ENCODE results near the gene CPXM2. TPM values are rescaled to one million over a fixed set of nuclear protein-coding genes. Genes with fewer than 3 reads are reported as not detected.

The CPXM2 gene
- 0.38 and 4.9 TPM in 2 replicates for total RNA-seq

GRCh38 chr10:123891144-123892071 lies at the start of gene CPXM2:
Gene CPXM2 (minus strand): TSS chr10:123891807. CDS start chr10:123891659, 148 bp downstream.

Other genes starting within 250 kb of the CPXM2 start
- gene GPR26, start 225.5 kb downstream of the CPXM2 start, total RNA-seq: not detected in 2 replicates
- gene CHST15, start 201.8 kb upstream of the CPXM2 start, total RNA-seq: 24.1 and 51.3 TPM in 2 replicates